HG03354 (cell line): ENCODE results near the gene ARHGAP4.

Source experiments
- ATAC-seq: cut with Tn5 transposase; IDR thresholded peaks from one replicate; pipeline ENCODE4 v1.9.1; 2021; ENCODE audit warnings: mild to moderate bottlenecking; ENCODE audit not compliant: unreplicated experiment, poor library complexity, severe bottlenecking

Gene ARHGAP4

DNA sequence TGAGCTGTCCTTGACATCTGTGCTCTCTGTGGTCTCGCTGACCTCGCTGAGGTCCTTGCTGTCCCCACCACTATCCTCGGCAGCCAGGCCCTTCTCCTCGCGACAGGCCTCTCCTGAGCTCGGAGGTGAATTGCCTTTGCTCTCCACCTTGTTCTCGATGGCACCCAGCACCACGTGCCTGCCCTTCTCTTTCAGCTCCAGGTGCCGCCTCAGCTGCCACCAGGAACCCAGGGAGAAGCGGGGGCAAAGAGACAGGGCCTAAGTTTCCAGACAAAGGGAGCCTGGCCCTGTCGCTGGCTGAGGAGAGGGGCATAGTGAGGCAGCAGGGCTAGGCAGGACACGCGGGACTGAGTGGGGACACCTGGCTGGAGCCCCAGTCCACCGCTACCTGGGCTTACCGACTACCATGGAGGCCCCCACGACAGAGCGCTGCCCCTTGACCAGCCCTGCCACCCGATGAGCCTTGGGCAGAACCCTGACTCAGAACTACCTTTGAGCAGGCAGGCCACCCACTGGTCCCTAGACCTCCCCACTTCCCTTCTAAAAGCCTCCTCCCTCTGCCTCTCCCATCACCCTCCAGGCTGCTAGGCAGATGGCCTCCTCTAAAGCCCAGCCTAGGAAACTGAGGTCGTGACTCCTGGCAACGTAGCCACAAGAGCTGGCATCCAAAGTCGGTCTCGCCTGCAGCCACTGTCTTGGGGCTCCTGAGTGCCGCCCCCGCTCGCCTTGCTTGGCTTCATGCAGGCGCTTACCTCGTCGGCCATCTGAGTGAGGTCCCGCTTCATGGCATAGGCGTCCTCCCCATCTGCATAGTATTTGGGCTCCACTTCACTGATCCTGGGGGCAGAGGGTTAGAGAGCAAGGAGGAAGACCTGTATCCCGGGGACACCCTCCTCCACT lies 4.2 kb upstream of the ARHGAP4 start:
- no peak for ATAC-seq

DNA sequence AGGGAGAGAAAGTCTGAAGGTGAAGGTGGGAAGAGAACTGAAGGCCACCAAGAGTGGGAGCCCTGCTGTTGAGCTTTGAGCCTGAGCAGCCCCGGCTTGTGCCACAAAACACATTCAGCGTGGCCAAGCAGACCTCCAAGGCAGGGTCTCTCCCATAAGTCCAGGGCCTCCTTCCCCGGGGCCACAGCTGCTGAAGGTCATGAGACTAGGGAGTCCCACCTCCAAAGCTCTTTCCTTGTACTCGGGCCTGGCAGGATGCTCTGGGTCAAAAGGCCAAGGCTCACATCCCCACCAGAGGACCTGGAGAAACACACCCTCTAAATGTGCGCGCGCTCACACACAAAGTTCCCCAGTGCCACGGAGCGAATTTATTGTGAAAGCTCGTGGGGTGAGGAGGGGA lies 3.5 kb upstream of the ARHGAP4 start:
- ATAC-seq = no peak

DNA sequence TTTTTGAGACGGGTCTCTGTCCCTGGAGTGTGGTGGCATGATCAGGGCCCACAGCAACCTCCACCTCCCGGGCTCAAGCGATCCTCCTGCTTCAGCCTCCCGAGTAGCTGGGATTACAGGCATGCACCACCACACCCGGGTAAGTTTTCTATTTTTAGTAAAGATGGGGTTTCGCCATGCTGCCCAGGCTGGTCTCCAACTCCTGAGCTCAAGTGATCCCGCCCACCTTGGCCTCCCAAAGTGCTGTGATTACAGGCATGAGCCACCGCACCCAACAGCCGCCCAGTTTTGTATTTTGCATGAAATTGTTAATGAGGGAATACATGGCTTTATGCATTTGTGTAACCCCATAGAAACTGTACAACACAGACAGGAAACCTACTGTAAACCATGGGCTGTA lies 2.8 kb upstream of the ARHGAP4 start:
- ATAC-seq = no peak

DNA sequence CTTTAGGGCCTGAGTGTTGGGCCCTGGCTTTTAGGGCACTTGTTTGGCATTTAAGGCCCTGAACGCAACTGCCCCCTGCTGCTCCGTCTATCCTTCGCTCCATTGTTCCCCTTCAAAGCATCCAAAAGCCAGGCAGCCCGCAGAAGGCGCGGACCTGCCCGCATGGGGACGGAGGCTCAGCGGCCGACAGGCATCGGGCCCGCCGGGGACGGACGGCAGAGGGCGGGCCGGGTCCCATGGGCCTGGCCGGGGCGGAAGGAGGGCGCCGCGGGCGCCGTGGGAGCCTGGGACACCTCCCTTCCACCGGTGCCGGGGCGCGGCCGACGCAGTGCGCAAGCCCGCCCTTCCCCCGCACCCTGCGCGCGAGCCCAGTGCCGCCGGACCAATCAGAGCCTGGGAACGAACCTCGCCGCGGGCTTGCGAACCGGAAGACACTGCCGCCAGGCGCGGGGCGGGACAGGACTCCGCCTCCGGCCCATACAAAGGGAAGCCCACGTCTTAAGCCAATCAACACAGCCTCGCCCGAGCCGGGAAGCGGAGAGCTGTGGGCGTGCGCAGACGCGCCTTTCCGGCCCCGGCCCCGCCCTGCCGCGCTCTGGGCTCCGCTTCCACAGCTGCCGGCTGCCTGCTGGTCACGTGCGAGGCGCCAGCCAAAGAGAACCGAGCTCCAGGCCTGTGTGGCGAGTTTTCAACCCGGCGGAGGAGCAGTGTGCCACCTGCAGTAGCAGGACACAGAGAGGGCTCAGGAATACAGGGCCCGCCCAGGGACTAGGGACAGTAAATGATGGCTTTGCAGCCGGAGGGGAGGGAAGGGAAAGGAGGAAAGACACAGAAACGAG lies 2.1 kb upstream of the ARHGAP4 start:
- peak; percentile 82 for ATAC-seq

DNA sequence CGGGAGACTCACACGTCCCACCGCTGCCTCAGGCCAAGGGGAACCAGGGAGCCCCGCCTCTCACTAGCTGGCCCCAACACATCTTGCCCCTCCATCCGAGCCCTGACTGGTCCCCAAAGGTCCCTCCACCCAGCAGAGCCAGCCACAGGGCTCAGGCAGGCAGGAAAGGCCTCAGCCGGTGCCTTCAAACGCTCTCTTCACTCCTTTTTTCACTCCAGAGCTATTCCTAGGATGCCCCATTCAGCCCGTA lies 1.5 kb upstream of the ARHGAP4 start:
- peak; percentile 0 for ATAC-seq

DNA sequence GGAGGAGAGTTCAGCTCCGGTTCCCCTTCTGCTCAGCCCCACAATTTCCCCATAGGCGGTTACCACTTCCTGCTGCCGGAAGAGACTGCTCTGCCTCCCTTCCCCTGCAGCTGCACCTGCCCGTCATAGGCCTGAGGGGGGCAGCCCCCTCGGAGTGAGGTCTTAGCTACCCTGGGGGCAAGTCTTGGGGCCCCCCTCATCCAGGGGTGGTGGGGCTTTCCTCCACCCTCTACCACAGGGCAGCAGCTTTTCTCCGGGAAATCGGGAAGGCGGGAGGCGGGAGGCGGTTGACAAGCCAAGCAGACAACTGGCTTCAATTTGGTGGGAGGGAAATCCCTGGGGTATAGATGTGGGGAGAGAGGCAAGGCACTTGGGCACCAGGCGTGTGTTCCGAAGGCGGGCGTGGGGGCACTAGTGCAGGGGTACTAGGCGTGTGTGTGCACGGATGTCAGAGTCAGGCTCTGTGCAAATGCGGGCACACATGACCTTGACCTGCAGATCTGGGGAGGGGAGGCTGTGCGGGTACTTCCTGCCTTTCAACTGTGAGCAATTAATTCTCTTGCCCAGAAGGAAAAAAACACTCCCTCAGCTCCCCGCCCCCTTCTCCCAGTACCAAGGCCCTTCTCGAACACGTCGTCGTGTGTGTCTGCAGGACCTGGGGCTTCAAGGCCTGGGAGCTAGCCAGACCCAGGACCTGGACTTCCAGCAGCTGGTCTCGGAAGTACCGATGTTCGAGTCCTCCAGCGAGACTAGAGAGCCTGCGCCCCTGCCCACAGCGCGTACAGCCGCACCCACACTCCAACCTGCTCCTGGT lies 1.0 kb upstream of the ARHGAP4 start:
- ATAC-seq = peak; percentile 55

DNA sequence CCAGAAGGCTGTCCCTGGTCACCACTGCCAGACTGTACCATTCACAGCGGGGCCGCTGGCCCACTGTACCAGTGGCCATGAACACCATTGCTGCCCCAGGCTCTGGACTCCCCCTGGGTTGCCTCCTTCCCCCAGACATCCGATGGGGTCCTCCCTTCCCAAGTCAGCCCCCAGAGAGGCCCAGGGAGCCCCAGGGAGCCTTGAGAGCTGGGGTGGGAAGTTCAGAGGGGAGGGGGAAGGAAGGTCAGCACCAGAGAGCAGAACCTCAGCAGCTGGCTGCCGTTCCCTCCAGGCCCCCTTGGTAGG lies 441 bp upstream of the ARHGAP4 start:
- ATAC-seq = peak; percentile 0

DNA sequence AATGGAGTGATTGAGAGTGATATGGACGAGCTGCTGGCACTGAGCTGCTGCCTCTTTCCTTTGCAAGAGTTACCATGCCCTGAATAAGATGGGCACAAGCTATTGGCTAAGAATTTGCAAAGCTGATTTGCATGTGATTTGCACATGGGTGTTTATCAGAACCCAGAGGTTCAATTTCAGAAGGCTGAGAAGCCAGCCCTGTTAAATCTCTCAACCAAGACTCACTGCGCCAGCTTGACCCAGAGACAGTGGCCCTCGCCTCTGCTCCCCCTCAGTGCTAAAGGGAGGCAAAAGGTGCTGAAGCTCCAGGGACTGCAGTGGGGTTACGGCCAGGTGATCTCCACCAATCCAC lies 701 bp downstream of the ARHGAP4 start:
- no peak for ATAC-seq

DNA sequence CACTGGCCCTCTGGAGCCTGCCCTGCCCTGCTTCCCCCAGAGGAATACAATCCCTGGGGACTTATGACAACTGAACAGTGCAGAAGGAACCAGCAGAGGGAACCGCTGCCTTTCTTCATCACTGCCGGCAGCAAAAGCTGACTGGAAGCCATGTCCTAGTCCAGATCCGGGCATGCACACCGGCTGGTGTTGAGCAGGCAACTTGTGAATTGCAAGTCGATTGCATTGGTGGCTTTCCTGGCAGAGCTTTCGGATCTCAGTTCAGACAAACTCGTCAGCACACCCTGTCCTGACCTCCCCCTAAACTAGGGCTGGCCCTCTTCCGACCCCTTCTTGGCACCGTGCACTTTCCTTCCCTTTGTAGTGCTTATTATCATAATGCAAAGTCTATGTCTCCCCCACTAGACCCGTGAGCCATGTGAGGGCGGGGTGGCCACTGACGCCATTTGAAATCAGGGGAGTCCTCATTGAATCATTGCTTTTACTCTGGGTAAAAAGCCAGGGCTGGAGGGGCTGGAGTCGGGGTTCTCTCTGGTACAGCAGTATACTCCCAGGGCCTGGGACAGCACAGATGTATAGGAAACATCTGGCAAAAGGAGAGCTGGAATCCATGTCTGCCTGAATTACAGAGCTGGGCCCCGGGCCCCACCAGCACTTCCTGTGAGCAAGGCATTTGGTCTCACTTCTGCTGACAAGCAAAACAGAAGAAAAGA lies 1.8 kb downstream of the ARHGAP4 start:
- ATAC-seq = no peak

DNA sequence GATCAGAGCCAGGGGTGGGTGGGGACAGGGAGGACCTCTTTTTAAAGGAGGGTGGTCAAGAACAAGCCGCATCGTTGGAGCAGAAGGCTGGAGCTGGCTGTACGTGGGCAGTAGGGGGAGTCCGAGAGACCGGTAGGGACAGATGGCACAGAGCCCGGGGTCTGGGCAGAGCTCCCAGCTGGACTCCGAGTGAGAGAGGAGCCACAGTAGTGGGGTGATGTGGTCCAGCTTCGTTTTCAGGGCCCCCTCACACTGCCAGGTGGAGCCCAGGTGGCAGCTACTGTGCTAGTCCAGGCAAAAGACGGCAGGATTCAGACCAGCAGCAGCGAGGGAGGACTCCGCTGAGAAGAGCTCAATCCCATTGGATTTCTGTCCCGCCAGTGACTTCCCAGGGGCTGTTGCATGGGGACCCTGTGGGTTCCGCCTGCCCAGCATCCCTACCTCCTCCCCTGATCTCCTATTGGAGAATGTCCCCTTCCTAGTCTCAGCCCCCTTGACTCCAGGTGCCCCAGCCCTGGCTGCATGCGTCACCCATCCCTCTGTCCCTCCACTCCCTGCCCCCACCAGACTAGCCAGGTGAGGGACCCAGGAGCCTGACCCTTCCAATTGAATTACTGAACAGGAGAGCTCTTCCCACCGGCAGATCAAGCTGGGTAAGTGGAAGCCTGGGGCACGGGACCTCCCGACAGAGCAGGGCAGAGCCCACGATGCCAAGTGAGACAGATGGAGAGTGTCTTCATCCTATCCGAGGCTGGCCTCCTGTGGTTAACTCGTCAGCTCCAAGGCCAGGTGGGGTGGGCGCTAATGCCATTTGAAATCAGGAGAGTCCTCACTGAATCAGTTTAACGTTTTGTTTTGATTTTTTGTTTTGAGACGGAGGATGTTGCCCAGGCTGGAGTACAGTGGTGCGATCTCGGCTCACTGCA lies 2.9 kb downstream of the ARHGAP4 start:
- ATAC-seq = no peak

DNA sequence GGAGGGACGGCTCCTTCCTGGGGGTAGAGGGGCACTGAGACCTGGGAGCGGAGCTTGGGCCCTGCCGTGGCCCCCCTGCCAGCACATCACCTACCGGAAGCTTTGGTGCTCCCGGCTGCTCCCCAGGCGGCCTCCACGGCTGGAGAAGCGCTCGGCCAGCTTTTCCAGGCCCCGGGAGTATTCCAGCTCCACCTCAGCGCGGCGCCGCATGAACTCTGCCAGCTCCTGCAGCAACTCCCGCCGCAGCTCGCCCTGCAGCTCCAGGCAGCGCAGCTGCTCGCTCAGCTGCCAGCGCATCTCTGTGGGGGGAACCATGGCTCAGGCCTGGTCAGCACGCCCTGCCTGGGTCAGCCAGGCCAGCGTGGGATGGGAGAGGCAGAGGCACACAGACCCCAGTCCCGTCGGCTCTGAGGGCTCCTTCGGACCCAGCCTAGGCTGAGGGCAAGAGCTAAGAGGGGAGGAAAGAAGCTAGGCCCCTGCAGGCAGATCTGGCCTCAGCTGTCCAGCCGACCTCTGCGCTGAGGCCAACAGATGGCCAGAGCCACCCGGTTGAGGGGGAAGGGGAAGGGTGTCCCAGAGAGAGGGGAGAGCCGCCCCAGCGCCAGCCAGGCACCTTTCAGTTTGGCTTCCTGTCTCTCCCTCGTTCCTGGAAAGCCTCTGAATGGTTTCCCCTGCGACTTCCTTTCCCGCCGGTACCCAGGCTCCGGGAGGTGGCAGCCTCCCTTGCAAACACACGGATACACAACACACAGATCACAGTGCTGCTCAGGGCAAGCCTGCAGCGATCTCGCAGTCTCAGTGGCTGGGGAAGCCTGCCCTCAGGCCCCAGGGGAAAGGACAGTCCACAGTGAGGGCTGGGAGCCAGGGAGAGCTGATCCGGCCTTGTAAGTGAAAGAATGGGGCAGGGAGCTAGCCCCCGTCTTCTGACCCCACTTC lies 4.3 kb downstream of the ARHGAP4 start:
- no peak for ATAC-seq

DNA sequence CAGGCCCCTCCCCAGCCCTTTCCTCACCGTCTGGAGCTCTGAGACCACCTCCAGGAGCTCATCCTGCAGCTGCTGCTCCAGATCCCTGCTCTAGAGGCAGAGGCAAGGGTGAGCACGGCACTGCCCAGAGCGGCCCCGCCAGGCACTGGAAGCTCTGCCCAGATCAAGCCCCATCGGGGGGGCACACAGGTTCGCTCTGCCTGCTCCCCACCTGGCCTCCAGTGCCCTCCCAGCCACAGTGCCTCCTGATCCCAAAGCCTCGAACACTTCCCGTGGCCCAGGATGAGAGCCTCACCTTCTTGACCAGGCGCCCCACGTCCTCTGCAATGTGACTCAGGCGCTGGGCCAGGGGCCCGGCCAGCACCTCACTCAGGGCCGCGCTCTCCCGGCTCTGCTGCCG lies 5.0 kb downstream of the ARHGAP4 start:
- ATAC-seq = no peak

DNA sequence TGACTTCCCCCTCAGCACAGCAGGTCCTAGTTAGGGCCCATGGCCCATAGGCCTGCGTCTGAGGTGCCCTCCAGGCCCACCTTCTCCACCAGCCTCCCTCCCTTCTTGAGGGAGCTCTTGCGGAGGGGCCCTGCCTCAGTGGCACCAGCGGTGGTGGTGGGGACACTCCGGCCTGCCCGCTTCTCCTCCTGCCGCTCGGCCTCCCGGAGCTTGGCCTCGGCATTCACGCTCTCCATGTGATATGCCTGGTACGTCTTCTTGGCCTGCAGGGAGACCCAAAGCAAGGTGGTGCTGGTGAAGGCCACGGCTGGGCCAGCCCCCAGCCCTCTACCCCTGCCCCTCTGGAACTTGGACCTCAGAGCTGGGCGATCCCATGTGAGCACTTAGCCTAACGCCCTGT lies 5.5 kb downstream of the ARHGAP4 start:
- ATAC-seq = no peak

DNA sequence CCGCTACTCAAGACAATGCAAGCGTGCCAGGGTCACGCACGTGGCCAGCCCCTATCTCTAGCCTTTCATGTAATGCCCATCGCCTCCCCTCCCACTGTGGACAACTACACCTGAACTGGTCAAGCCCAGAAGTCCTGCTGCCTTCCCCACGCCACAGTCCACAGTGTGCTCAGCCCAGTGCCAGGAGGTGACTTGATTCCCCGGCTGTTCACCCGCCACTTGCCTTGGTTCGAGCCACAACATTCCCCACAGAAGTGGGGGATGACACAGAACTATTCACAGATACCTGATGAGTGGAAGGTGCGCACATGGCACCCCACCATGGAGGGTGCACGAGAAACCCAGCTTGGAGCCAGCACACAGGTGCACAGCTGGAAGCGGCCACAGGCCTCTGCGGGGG lies 6.8 kb downstream of the ARHGAP4 start:
- ATAC-seq = no peak

DNA sequence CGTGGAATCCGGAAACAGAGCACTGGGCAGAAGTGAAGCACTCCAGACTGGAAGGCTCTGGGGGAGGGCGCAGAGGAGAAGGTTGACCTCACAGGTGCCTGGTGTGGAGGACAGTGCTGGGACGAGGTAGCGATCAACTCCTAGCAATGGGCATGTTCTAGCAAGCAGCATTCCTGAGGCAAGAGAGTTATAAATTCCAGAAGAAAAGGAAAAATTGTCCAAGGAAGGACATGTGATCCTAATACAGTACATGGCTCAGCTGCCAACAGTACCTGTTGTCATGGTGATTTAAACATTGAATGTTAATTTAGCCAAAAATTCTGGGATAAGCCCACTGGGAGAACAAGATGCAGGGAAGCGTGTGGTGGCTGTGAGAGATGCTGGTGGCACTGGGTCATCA lies 8.2 kb downstream of the ARHGAP4 start:
- ATAC-seq = no peak

DNA sequence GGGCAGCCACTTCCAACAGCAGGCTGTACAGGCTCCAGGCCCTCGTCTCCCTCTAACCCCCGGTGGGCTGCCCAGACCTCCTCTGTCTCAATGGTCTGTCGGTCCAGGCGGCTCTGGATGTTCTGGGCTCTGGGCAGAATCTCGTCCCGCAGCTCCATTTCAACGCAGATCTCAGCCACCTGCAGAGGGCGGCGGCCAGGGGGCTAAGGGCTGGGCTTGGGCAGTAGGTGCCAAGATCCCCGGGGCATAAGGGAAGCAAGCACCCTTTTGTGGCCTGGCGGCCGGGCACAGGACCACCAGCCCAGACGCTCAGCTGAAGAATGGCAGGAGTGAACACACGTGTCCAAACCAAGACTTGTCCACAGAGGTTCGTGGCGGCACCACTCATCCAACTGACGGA lies 12.4 kb downstream of the ARHGAP4 start:
- ATAC-seq = no peak

DNA sequence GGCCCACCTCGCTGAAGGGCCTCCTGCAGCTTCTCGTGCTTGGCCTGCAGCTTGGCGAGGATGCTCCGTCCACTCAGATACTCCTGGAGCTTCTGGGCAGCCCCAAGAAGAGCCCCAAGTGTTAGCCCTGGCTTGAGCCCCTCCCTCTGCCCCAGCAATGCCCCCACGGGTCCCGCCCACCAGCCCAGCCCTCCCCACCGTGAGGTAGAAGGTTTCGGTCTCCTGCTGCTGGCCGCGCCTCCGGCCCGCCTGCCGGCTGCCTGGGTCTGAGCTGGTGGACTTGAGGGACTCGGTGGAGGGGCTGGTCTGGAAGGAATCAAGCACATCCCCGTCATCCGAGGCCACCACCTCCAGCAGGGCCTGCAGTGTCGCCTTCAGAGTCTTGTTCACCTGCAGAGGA lies 12.9 kb downstream of the ARHGAP4 start:
- ATAC-seq = no peak

DNA sequence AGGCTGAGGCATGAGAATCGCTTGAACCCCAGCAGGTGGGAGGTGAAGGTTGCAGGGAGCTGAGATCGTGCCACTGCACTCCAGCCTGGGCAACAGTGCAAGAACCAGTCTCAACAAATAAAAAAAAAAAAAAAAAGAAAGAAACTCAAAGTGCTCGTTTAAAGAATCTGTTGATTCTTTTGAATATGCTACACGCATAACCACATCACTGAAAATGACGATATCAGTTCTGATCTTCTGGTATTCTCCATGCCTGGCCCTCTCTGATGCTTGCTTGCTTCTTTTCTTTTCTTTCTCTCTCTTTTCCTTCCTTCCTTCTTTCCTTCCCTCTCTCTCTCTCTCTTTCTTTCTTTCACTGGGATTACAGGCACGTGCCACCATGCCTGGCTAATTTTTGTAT lies 14.3 kb downstream of the ARHGAP4 start:
- ATAC-seq = no peak
